Neutrophil (primary cell): ENCODE measurements around the gene CACNG3.

Experiments used
- H3K27ac ChIP-seq: fragments of 200-600 bp; sonication (generic); 2 replicates; pipeline ENCODE4 v1.5.1; 2016; ENCODE audit warnings: mild to moderate bottlenecking, moderate library complexity
- H3K27me3 ChIP-seq: fragments of 200-600 bp; sonication (generic); 2 replicates; pipeline ENCODE4 v1.6.0; 2016; ENCODE audit warnings: mild to moderate bottlenecking
- H3K36me3 ChIP-seq: fragments of 200-600 bp; sonication (generic); 2 replicates; pipeline ENCODE4 v1.5.1; 2017
- H3K4me1 ChIP-seq, 2 experiments: fragments of 200-600 bp in 1 of 2; sonication (generic) in 1 of 2; 1 replicate in 1 of 2; 2 replicates in 1 of 2; pipeline versions ENCODE4 v1.5.1 to v1.6.1; 2013 to 2016; ENCODE audit warnings: low read depth in 1 of 2, low read length in 1 of 2, mild to moderate bottlenecking in 1 of 2, moderate library complexity in 1 of 2; ENCODE audit not compliant: control insufficient read depth in 1 of 2, insufficient read depth in 1 of 2
- H3K4me3 ChIP-seq, 2 experiments: fragments of 200-600 bp in 1 of 2; sonication (generic) in 1 of 2; 1 replicate in 1 of 2; 2 replicates in 1 of 2; pipeline ENCODE4 v1.5.1; 2013 to 2016; ENCODE audit warnings: low read depth in 1 of 2, low read length in 1 of 2, mild to moderate bottlenecking in 1 of 2, moderate library complexity in 1 of 2
- H3K9me3 ChIP-seq: fragments of 200-600 bp; sonication (generic); 2 replicates; pipeline ENCODE4 v1.5.1; 2016
- CTCF ChIP-seq: fragments of 200-600 bp; sonication (generic); IDR thresholded peaks from 2 replicates; pipeline ENCODE4 v1.5.1; 2016; ENCODE audit warnings: antibody characterized with exemption

Gene CACNG3

GRCh38 chr16:24255456-24256371, at the start of gene CACNG3:
TSS of gene CACNG3 (plus strand) at chr16:24256335. CDS start at chr16:24256755, 420 bp downstream.
- H3K27me3 ChIP-seq, result peaks cover 83% of the 10 kb centered on the region
- no peak within 1 kb of the TSS for H3K27ac ChIP-seq
- no peaks in the 10 kb centered on the region for H3K9me3 ChIP-seq
- no peaks in the 10 kb centered on the region for H3K36me3 ChIP-seq
- H3K4me1 ChIP-seq, result no peaks in the 10 kb centered on the region
- H3K4me3 ChIP-seq, result no peak within 1 kb of the TSS
- TF ChIP-seq CTCF, result no peak

- no peaks in the 10 kb centered on the region for H3K27me3 ChIP-seq
- H3K4me3 ChIP-seq, result no peak overlapping the region
- no peak overlapping the region for H3K27ac ChIP-seq
- no peaks in the 10 kb centered on the region for H3K4me1 ChIP-seq
- H3K36me3 ChIP-seq, result peaks cover 92% of the 10 kb centered on the region
- H3K9me3 ChIP-seq, result no peaks in the 10 kb centered on the region
- no peak for TF ChIP-seq CTCF
Measured at GRCh38 chr16:24206926-24207325, 49.2 kb upstream of the CACNG3 start.

GRCh38 chr16:24208710-24209109, 47.4 kb upstream of the CACNG3 start:
- peaks cover 89% of the 10 kb centered on the region for H3K36me3 ChIP-seq
- no peaks in the 10 kb centered on the region for H3K4me1 ChIP-seq
- no peak for TF ChIP-seq CTCF
- H3K27ac ChIP-seq, result no peak overlapping the region
- no peaks in the 10 kb centered on the region for H3K9me3 ChIP-seq
- no peaks in the 10 kb centered on the region for H3K27me3 ChIP-seq
- H3K4me3 ChIP-seq, result no peak overlapping the region

GRCh38 chr16:24214992-24215391, 41.1 kb upstream of the CACNG3 start:
- Histone ChIP-seq H3K27me3 (no peaks in the 10 kb centered on the region), H3K27ac (no peak overlapping the region), H3K36me3 (peaks cover 75% of the 10 kb centered on the region), H3K4me1 (no peaks in the 10 kb centered on the region), H3K4me3 (no peak overlapping the region), H3K9me3 (no peaks in the 10 kb centered on the region)
- no peak for TF ChIP-seq CTCF

- H3K27ac ChIP-seq, result no peak overlapping the region
- TF ChIP-seq CTCF, result no peak
- H3K27me3 ChIP-seq, result no peaks in the 10 kb centered on the region
- H3K9me3 ChIP-seq, result no peaks in the 10 kb centered on the region
- H3K36me3 ChIP-seq, result peaks cover 77% of the 10 kb centered on the region
- no peak overlapping the region for H3K4me3 ChIP-seq
- no peaks in the 10 kb centered on the region for H3K4me1 ChIP-seq
Measured at GRCh38 chr16:24216961-24217360, 39.2 kb upstream of the CACNG3 start.
